HG02623 (cell line): ENCODE data around the gene PDLIM3.
"Not testable (repeated sequence)": the region's sequence is repeated elsewhere in the genome, so short reads cannot be mapped to it uniquely, and the experiment has no call there.

Experiments used
- ATAC-seq: cut with Tn5 transposase; IDR thresholded peaks from one replicate; pipeline ENCODE4 v1.9.1; 2021; ENCODE audit warnings: moderate library complexity; ENCODE audit not compliant: unreplicated experiment

The PDLIM3 gene

GRCh38 chr4:185554365-185555126, 19.2 kb upstream of the PDLIM3 start:
- no peak for ATAC-seq

GRCh38 chr4:185552254-185552653, 16.9 kb upstream of the PDLIM3 start:
- ATAC-seq, result no peak

GRCh38 chr4:185550933-185551332, 15.6 kb upstream of the PDLIM3 start:
- ATAC-seq, result no peak

GRCh38 chr4:185549095-185549639, 13.9 kb upstream of the PDLIM3 start:
- ATAC-seq, result no peak

GRCh38 chr4:185548587-185548986, 13.3 kb upstream of the PDLIM3 start:
- ATAC-seq, result no peak

GRCh38 chr4:185546335-185546734, 11.0 kb upstream of the PDLIM3 start:
- no peak for ATAC-seq

- no peak for ATAC-seq
Measured at GRCh38 chr4:185542626-185543315, 7.5 kb upstream of the PDLIM3 start.

DNA sequence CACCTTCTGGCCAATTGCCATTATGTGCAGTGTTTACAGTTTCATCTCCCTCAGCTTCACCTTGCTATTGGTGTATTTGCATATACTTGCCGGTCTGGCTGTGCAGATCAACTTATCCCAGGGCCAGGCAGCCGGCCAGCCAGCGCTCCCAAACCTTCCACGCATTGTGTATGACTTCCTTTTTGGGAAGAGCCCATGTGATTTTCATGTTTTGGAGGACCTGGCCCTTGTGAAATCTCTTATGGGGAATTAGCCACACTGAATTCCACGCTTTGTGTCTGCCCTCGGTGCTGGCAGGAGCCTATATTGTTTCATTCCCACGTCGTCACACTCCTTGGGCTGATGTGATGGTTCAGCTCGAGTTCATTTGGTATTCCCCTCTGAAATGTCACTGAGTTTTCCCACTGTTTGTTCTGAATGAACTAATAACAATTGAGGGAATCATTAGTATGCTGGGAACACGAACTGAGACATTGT, 6.0 kb upstream of the PDLIM3 start:
- ATAC-seq, result no peak

DNA sequence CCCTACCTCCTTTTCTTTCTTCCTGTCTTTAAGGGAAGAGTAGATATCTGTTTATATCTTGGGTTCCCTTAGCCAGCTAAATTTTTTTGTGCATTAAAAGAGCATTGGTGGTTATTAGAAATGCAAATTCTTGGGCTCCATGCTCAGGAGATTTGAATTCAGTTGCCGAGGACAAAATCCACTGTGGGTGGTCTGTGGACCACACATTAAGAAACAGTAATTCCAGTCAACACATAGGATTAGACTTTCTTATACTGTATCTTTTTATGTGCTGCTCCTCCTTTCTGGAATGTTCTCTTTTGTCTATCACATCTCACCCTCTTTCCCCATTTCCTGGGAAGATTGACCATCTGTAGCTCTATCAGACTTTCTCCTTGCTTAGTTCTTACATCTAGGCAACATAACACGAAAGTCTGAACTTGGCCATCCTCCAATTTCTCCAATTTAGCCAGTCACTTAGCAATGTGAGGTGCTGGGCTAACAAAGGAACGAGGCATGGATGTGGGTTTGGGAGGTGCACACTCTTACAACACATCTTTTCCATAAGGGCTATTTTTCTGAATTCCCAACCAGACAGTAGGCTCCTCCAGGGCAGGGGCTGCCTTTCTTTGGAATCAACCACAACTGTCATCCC, 5.3 kb upstream of the PDLIM3 start:
- ATAC-seq, result no peak

- no peak for ATAC-seq
Measured at GRCh38 chr4:185540040-185540439, 4.7 kb upstream of the PDLIM3 start.

DNA sequence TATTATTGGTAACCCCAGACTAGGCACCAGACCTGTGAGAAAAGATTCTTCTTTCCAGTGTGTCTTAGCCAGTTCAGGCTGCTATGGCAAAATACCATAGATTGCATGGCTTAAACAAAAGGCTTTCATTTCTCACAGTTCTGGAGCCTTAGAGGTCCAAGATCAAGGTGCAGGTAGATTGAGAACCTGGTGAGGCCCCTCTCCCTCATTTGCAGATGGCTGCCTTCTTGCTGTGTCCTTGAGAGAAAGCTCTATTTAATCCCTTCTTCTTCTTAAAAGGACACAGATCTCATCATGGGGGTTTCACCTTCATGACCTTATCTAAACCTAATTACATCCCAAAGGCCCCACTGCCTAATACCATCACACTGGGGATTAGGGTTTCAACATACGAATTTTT, 3.5 kb upstream of the PDLIM3 start:
- no peak for ATAC-seq

GRCh38 chr4:185536411-185536709, 1.1 kb upstream of the PDLIM3 start:
- no peak for ATAC-seq

- ATAC-seq, result no peak
Measured at GRCh38 chr4:185535612-185536410, 504 bp upstream of the PDLIM3 start.

DNA sequence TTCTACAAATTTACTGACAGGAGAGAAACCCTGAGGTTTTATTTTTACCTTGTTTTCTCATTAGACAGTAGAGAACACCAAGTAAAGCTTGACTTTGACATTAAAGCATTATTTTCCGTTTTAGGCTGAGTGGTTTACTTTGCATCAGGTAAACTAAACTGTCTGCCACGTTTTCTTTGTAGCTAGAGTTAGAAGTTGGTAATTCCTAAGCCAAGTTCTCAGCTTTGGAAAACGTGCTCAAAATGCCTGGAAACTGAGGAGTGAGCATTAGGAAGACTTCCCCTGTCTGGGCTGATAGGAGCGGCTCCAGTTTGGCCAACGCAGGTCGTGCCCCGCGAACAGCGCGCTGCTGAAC, 819 bp downstream of the PDLIM3 start:
- no peak for ATAC-seq

DNA sequence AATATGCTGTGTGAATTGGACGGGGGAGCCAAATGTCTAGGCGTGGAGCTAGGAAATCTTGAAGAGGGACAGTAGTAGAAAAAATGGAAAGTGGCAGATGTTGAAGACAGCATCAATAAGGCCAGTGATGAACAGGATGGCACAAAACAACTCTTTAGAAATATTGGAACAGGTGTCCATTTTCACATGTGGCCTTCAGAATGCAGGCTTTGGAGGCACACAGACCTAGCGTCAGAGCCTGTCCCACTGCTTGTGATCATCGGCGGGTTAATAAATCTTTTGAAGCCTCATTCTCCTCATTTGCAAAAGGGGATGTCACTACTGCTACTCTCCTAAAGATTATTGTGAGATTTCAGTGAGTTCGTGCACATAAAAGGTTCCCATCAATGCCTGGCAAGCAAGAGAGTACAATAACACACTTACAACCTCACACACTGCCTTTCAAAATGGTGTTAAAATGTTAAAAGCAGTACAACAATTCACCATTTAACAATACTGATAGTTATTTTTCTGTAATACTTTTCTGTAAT, 2.4 kb downstream of the PDLIM3 start:
- no peak for ATAC-seq

DNA sequence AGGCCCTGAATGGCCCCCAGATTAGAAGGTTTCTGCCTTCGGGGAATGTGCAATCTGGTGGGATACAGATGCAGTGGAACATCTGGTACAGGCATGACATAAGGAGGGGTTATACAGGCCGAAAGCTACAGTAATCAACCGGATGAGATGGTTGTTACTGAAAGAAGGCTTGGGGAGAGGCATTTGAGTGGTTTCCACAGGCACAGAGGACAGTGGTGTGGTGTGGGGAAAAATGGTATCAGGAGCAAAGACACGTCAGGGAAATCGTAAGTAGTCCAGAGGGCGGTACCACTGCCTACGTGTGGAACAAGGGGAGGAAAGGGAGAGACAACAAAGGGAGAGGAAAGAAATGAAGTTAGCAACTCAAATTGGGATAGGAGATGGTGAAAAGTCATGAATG, 3.0 kb downstream of the PDLIM3 start:
- no peak for ATAC-seq

DNA sequence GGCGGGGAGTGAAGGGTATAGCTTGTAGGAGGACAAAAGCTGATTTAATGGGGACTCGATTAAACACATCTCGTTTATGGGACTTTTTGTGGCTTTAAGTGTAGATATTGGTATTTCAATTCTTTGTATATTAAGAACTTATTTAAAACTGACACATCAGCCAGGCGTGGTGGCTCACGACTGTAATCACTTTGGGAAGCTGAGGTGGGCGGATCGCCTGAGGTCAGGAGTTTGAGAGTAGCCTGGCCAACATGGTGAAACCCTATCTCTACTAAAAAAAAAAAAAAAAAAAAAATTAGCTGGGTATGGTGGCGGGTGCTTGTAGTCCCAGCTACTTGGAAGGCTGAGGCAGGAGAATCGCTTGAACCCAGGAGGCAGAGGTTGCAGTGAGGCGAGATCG, 3.7 kb downstream of the PDLIM3 start:
- ATAC-seq, result not testable (repeated sequence)

GRCh38 chr4:185529413-185529812, 5.9 kb downstream of the PDLIM3 start:
- no peak for ATAC-seq

- no peak for ATAC-seq
Measured at GRCh38 chr4:185524888-185525863, 10.1 kb downstream of the PDLIM3 start.

DNA sequence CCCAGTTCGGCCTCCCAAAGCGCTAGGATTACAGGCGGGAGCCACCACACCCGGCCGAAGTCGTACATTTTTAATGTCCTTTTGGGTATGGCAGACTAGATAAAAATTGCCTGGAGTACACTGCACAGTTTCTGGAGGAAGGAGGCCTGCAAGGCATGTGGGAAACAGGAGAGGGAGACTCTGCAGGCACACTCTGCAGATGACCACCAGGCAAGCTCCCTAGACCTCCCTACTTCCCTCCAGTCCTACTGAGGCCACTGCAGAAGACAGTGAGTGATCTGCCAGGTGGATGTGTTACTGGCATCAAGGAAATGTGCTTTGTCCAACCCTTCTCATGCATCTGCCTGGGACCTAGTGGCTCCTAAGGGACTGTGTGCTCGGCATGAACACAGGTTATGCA, 11.4 kb downstream of the PDLIM3 start:
- ATAC-seq, result no peak
